HepG2 (cell line): Measurements from ENCODE around the gene LMAN1L. TPM values are rescaled to one million over a fixed set of nuclear protein-coding genes. Genes with fewer than 3 reads are reported as not detected.

Experiments used
- ARID5B ChIP-seq: IDR thresholded peaks from 2 replicates; pipeline ENCODE4 v1.4.0; 2020; ENCODE audit warnings: mild to moderate bottlenecking, missing genetic modification reagents
- FOXC1 ChIP-seq: sonication (generic); formaldehyde crosslinking; IDR thresholded peaks from 2 replicates; pipeline ENCODE4 v1.8.0; 2022; ENCODE audit warnings: mild to moderate bottlenecking, missing genetic modification reagents, borderline replicate concordance
- GFI1 ChIP-seq: sonication (generic); formaldehyde crosslinking; IDR thresholded peaks from 2 replicates; pipeline ENCODE4 v1.5.0; 2020; ENCODE audit warnings: missing genetic modification reagents, mild to moderate bottlenecking, borderline replicate concordance
- GLI4 ChIP-seq: sonication (generic); formaldehyde crosslinking; IDR thresholded peaks from 2 replicates; pipeline ENCODE4 v1.5.1; 2020; ENCODE audit warnings: missing genetic modification reagents, mild to moderate bottlenecking, moderate library complexity, borderline replicate concordance
- KIAA2018 ChIP-seq: sonication (generic); formaldehyde crosslinking; IDR thresholded peaks from 2 replicates; pipeline ENCODE4 v1.5.0; 2020; ENCODE audit warnings: mild to moderate bottlenecking, missing genetic modification reagents, borderline replicate concordance
- MIER3 ChIP-seq: IDR thresholded peaks from 2 replicates; pipeline ENCODE4 v1.6.1; 2016; ENCODE audit warnings: missing compliant biosample characterization, borderline replicate concordance
- MYC ChIP-seq: sonication (generic); formaldehyde crosslinking; IDR thresholded peaks from 2 replicates; pipeline ENCODE4 v1.9.0; 2021; ENCODE audit warnings: missing genetic modification reagents, borderline replicate concordance
- PHF21A ChIP-seq: sonication (generic); formaldehyde crosslinking; IDR thresholded peaks from 2 replicates; pipeline ENCODE4 v1.5.0; 2020; ENCODE audit warnings: mild to moderate bottlenecking, missing genetic modification reagents
- SMAD3 ChIP-seq: sonication (generic); formaldehyde crosslinking; IDR thresholded peaks from 2 replicates; pipeline ENCODE4 v1.4.0; 2020; ENCODE audit warnings: missing genetic modification reagents
- TBP ChIP-seq: sonication (generic); formaldehyde crosslinking; IDR thresholded peaks from 2 replicates; pipeline ENCODE4 v1.5.0; 2020; ENCODE audit warnings: missing genetic modification reagents
- TMF1 ChIP-seq: sonication (generic); formaldehyde crosslinking; IDR thresholded peaks from 2 replicates; pipeline ENCODE4 v1.8.1; 2022; ENCODE audit warnings: low read depth, missing genetic modification reagents
- YEATS2 ChIP-seq: sonication (generic); formaldehyde crosslinking; IDR thresholded peaks from 2 replicates; pipeline ENCODE4 v1.4.0; 2020; ENCODE audit warnings: missing genetic modification reagents, borderline replicate concordance
- ZKSCAN8 ChIP-seq: IDR thresholded peaks from 2 replicates; pipeline ENCODE4 v1.6.1; 2016; ENCODE audit warnings: borderline replicate concordance, missing genetic modification reagents, missing compliant biosample characterization
- ZMYM3 ChIP-seq: sonication (generic); formaldehyde crosslinking; IDR thresholded peaks from 2 replicates; pipeline ENCODE4 v1.5.1; 2020; ENCODE audit warnings: mild to moderate bottlenecking, missing genetic modification reagents
- ZNF570 ChIP-seq: sonication (generic); formaldehyde crosslinking; IDR thresholded peaks from 2 replicates; pipeline ENCODE4 v1.4.0; 2020; ENCODE audit warnings: mild to moderate bottlenecking, missing genetic modification reagents, borderline replicate concordance
- polyA plus RNA-seq, 8 experiments: library from polyadenylated mRNA; depleted of rRNA in 3 of 8; stranded (reverse) in 7 of 8; unstranded in 1 of 8; fragments of >200 nt; fragmentation: Illumina TruSeq in 4 of 8; extraction: Trizol in 4 of 8; gene quantifications; 2 replicates each; pipeline versions ENCODE4 v1.2.1 to v1.2.3, GENCODE V29; 2011 to 2016; ENCODE audit warnings: low read depth in 4 of 8, missing spikeins in 1 of 8, mixed read lengths in 1 of 8; ENCODE audit not compliant: insufficient read depth in 1 of 8
- total RNA-seq, 5 experiments: library from RNA; depleted of rRNA; stranded (reverse); fragments of >200 nt; fragmentation: Illumina TruSeq; extraction: Trizol; gene quantifications; 2 replicates each; pipeline ENCODE4 v1.2.3, GENCODE V29; 2016; ENCODE audit warnings: low read depth in 1 of 5
- TF ChIP-seq, protein P1 (sequence below): IDR thresholded peaks from 2 replicates; pipeline ENCODE4 v1.6.1; 2016; ENCODE audit warnings: missing genetic modification reagents, missing compliant biosample characterization

Gene LMAN1L
- total and polyA plus RNA-seq, 2 of the 13 experiments (the other 11 are each of a cell fraction or from before 2014, with no cell fraction given): not detected

GRCh38 chr15:74873756-74874424 lies 61.3 kb downstream of the LMAN1L start (continued):
- TF ChIP-seq KIAA2018 (CRISPR knock-in tag) (no peak), TMF1 (CRISPR knock-in tag) (no peak), FOXC1 (CRISPR knock-in tag) (no peak), TBP (CRISPR knock-in tag) (no peak), GLI4 (CRISPR knock-in tag) (0 out of 2 replicates have a peak, but pooled peaks have one; percentile 12), ZNF570 (CRISPR knock-in tag) (no peak), MIER3 (CRISPR knock-in tag) (no peak), MYC (CRISPR knock-in tag) (peak; percentile 9; the same call in 1 of the 2 replicates), YEATS2 (CRISPR knock-in tag) (no peak), ZMYM3 (CRISPR knock-in tag) (peak; percentile 86), PHF21A (no peak), SMAD3 (CRISPR knock-in tag) (0 out of 2 replicates have a peak, but pooled peaks have one; percentile 2), ARID5B (no peak), ZKSCAN8 (CRISPR knock-in tag) (no peak), GFI1 (CRISPR knock-in tag) (no peak)
- TF ChIP-seq, protein P1, sequence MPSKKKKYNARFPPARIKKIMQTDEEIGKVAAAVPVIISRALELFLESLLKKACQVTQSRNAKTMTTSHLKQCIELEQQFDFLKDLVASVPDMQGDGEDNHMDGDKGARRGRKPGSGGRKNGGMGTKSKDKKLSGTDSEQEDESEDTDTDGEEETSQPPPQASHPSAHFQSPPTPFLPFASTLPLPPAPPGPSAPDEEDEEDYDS: no peak
